ENCODE measurements around the gene WDR7.

WDR7 gene

DNA sequence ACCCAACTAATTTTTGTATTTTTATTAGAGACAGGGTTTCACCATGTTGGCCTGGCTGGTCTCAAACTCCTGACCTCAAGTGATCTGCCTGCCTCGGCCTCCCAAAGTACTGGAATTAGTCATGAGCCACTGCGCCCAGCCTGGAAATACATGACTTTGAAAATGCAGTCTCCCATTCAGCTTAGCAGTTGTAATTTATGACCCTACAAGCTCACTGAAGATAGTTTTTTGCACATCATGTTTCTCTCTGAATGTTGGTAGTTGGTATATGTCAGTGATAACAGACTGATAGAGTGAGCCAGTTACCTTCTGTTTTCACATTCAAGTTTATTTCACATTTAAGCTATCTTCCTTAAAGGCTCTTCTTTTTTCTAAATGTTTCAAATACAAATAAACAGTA is 7.1 kb downstream of the WDR7 start:
- no peak for DNase-seq

GRCh38 chr18:56659111-56659510 is 8.0 kb downstream of the WDR7 start:
- DNase-seq, result no peak

- no peak for DNase-seq
Measured at GRCh38 chr18:56660655-56661054, 9.5 kb downstream of the WDR7 start.

DNA sequence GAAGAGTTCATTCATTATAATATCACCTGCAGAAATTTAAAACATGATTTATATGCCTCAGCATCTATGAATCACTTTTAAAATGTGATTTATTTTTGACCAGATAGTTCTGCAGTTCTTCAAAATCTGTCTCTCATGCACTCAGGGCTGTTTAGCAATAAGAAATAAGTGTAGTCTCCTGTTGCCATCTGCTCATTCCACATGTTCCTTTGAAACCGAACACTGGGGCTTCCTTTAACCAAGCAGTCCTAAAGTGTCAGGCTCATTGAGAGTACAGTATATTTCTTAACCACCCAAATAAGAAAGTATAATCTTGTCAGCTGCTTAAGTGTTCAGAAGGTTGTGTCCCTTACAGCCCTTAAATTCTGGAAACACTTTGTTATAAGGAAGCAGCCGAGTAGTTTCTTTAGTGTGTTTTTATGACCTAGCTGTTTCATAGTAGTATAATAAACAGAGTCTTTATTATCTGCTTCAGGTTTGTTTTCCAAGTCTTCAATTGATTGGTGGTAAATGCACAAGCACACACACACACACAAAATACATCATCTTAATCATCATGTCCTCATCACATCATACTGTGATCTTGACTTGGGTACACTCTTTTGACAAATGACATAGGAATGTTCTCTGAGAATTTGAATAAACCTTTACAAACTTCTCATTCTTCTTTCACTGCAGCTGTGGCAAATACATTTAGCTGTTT is 10.4 kb downstream of the WDR7 start:
- no peak for DNase-seq

- no peak for DNase-seq
Measured at GRCh38 chr18:56662063-56662408, 10.9 kb downstream of the WDR7 start.

- no peak for DNase-seq
Measured at GRCh38 chr18:56662502-56662901, 11.3 kb downstream of the WDR7 start.

- DNase-seq, result no peak
Measured at GRCh38 chr18:56662902-56663301, 11.7 kb downstream of the WDR7 start.

GRCh38 chr18:56672391-56672790 is 21.2 kb downstream of the WDR7 start:
- no peak for DNase-seq

- DNase-seq, result no peak
Measured at GRCh38 chr18:56672981-56673380, 21.8 kb downstream of the WDR7 start.

DNA sequence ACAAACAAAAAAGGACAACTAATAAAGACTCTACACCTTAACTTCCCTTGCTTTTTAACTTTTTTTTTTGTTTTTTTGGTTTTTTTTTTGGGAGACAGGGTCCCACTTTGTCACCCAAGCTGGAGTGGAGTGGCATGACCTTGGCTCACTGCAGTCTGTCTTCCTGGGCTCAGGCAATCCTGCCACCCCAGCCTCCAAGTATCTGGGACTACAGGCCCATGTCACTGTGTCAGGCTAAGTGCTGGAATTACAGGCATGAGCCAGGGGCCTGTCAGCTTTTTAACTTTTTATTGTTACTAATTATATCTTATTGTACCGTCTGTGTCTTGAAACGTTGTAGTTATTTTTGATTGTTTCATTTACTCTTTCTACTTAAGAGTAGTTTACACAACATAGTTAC is 25.5 kb downstream of the WDR7 start:
- no peak for DNase-seq

GRCh38 chr18:56678836-56679565 is 27.8 kb downstream of the WDR7 start:
- DNase-seq, result no peak

GRCh38 chr18:56684277-56684676 is 33.1 kb downstream of the WDR7 start:
- no peak for DNase-seq

- no peak for DNase-seq
Measured at GRCh38 chr18:56691530-56691929, 40.4 kb downstream of the WDR7 start.

DNA sequence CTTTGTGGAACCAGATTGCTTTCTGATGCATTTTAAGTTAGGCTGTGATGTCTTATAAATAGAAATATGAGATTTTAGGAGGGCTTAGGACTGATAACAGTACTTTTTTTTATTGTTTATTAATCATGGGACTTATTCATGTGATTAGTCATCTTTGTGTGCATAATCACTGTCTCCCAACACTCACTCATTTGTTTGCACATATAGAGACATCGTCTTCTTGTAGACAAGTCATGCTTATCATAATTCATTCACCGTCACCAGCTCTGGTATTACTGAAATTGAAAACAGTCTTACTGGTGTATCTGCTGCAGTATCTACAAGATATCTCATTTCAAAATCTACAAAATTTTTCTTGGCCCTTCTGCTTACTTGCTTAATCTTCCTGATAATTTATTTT is 45.8 kb downstream of the WDR7 start:
- no peak for DNase-seq

DNA sequence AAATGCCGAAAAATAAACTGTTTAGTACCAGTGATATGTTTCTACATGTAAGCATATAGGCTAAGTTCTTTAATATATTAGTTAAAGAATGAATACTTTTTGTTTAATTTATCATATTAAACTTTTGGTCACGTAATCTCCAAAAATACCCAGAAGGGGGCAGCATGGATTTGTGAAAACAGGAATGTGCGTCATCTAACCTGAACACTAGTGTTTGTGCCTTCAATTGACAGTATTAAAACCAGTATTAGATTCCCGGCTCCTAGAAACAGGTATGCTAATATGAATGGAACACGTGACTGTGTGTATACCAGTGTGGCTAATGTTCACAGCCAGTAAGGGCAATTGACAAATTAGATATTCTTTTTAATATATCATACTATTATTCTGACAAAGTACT is 51.8 kb downstream of the WDR7 start:
- peak; percentile 22 for DNase-seq

DNA sequence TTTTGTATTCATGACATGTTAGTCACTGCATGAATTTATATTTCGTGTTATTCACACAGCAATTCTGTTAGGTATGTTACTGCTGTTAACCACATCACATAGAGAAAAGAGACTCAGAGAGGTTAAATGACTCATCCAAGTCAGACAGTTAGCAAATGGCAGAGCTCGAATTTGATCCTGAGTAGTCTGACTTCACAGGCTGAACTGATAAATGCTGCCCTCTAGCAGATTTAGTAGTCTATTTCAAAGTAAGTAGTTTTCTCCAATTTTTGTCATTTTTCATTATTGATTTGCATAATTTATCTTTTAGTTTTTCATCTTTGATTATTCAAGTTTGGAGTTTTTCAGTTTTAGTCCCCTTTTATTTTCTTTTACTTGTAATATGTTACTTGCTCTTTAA is 58.3 kb downstream of the WDR7 start:
- peak; percentile 40 for DNase-seq

- DNase-seq, result no peak
Measured at GRCh38 chr18:56711708-56712445, 60.7 kb downstream of the WDR7 start.

GRCh38 chr18:56712761-56713160 is 61.6 kb downstream of the WDR7 start:
- no peak for DNase-seq

GRCh38 chr18:56715121-56715520 is 64.0 kb downstream of the WDR7 start:
- DNase-seq, result no peak

DNA sequence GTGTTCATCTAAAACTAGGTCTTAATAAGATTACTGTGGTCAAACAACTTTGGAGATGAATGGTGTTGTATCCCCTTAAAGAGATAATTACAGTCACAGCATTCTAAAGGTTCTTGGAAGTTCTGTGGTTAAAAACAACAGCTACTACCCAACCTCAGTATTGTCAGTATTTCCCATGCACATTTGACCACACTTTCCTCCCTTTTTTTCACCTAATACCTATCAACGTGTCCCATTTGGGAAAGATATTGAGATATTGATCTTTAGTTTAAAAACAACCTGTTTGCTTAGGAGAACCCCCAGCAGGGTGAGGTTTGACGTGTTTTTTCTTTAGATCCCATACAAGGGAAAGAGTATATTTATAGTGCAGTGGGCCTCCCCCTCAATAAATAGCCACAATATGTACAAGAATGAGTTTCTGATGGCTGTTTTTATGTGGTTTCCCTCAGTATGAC is 65.6 kb downstream of the WDR7 start:
- no peak for DNase-seq

DNA sequence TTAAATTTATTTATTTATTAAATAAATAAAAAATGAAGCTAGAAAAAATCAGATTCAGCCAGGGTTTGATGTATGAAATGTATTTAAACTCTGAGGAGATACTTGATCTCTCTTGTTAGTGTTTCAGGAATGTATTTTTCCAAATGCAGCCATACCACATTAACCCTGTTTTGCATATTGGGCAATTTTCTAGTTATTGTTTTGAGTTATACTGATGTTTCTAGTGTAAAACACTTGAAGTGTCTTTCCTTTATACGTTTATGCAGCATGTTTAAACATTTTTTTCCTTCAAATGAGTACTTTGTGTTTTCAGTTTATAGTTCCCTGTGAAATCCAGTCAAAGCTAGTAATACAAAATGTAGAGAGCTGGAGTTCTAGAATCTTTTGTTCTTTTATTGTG is 69.9 kb downstream of the WDR7 start:
- no peak for DNase-seq

GRCh38 chr18:56721491-56721890 is 70.3 kb downstream of the WDR7 start:
- DNase-seq, result no peak

- DNase-seq, result no peak
Measured at GRCh38 chr18:56722518-56722917, 71.4 kb downstream of the WDR7 start.

- DNase-seq, result no peak
Measured at GRCh38 chr18:56723068-56723467, 71.9 kb downstream of the WDR7 start.
